HCT116 (cell line): ENCODE measurements around the gene TNFAIP3. TPM values are rescaled to one million over a fixed set of nuclear protein-coding genes. Genes with fewer than 3 reads are reported as not detected.
A peak's percentile ranks its signal among the peaks of the same experiment; 100 is the strongest.

Experiments
- ATAC-seq: fragments of 200-7000 bp; cut with Tn5 transposase; 2 replicates; pipeline ENCODE4 v1.9.1; 2020; ENCODE audit warnings: mild to moderate bottlenecking, moderate library complexity
- BruUV-seq: library from RNA; stranded (reverse); fragments of 400-500 nt; replicated peaks from 2 replicates; lab custom pipeline; 2021; lab: Mats Ljungman, UMichigan
- CTCF ChIA-PET: fragments of 300-600 bp; sonication (Branson Sonifier 250); formaldehyde crosslinking; loops from one replicate; lab custom pipeline; 2021; ENCODE audit warnings: antibody characterized with exemption; lab: Charles Lee
- POLR2A ChIA-PET: fragments of 300-600, 350-600 bp; sonication (Branson Sonifier 250); formaldehyde crosslinking; loops from one replicate; lab custom pipeline; 2021; ENCODE audit warnings: antibody characterized with exemption; lab: Charles Lee
- RAD21 ChIA-PET, 2 experiments: fragments of 300-600 bp; sonication (Branson Sonifier 250); formaldehyde crosslinking; loops; one replicate each; lab custom pipeline; 2023; ENCODE audit warnings: low total read pairs in 2 of 2; ENCODE audit not compliant: uncharacterized antibody in 2 of 2, unreplicated experiment in 2 of 2, low non-redundant PET in 1 of 2; lab: Charles Lee
- DNase-seq: peaks from one replicate; pipeline ENCODE4 v3.0.0-alpha.2; 2010; ENCODE audit warnings: low read depth, low spot score
- H2AFZ ChIP-seq: fragments of 200-600 bp; shearing (Covaris generic), sonication (generic); 2 replicates; pipeline ENCODE4 v1.6.1; 2017; ENCODE audit warnings: low read depth, mixed run types, mixed read lengths, antibody characterized with exemption, low read length; ENCODE audit not compliant: poor library complexity, severe bottlenecking
- H3K27ac ChIP-seq: 2 replicates; pipeline ENCODE4 v1.5.1; 2012; ENCODE audit warnings: low read depth, low read length
- H3K27me3 ChIP-seq: fragments of 200-600 bp; sonication (generic); 2 replicates; pipeline ENCODE4 v1.6.1; 2016; ENCODE audit warnings: mixed run types, low read length, mixed read lengths; ENCODE audit not compliant: insufficient read depth
- H3K36me3 ChIP-seq, 2 experiments: fragments of 200-500 bp in 1 of 2; fragments of 200-600 bp in 1 of 2; sonication (Bioruptor generic) in 1 of 2; sonication (generic) in 1 of 2; 2 replicates each; pipeline versions ENCODE4 v1.5.1 to v1.6.1; 2014 to 2016; ENCODE audit warnings: low read length in 2 of 2, inconsistent platforms in 1 of 2, mixed read lengths in 1 of 2, mixed run types in 1 of 2; ENCODE audit not compliant: insufficient read depth in 2 of 2, control insufficient read depth in 1 of 2
- H3K4me1 ChIP-seq, 2 experiments: fragments of 200-600 bp in 1 of 2; sonication (generic) in 1 of 2; 2 replicates each; pipeline versions ENCODE4 v1.5.1 to v1.6.1; 2012 to 2017; ENCODE audit warnings: low read length in 2 of 2, inconsistent platforms in 1 of 2, mild to moderate bottlenecking in 1 of 2, mixed read lengths in 1 of 2, mixed run types in 1 of 2, moderate library complexity in 1 of 2; ENCODE audit not compliant: insufficient read depth in 2 of 2, control insufficient read depth in 1 of 2
- H3K4me2 ChIP-seq: fragments of 200-600 bp; sonication (generic); 2 replicates; pipeline ENCODE4 v1.6.1; 2017; ENCODE audit warnings: mixed run types, low read length, mixed read lengths
- H3K4me3 ChIP-seq, 2 experiments: fragments of 200-600 bp in 1 of 2; sonication (generic) in 1 of 2; replicated peaks in 1 of 2; 2 replicates each; pipeline ENCODE4 v1.5.1; 2011 to 2016; ENCODE audit warnings: low read length in 2 of 2, control low read depth in 1 of 2, low read depth in 1 of 2, mild to moderate bottlenecking in 1 of 2, mixed read lengths in 1 of 2, mixed run types in 1 of 2
- H3K79me2 ChIP-seq: fragments of 200-600 bp; sonication (generic); 2 replicates; pipeline ENCODE4 v1.6.1; 2017; ENCODE audit warnings: mild to moderate bottlenecking, mixed run types, low read length, moderate library complexity, mixed read lengths; ENCODE audit not compliant: insufficient read depth
- H3K9ac ChIP-seq: fragments of 200-600 bp; sonication (generic); 2 replicates; pipeline ENCODE4 v1.6.1; 2016; ENCODE audit warnings: low read length, mixed read lengths
- H3K9me2 ChIP-seq: fragments of 200-600 bp; sonication (generic), shearing (Covaris generic); 2 replicates; pipeline ENCODE4 v1.6.1; 2017; ENCODE audit warnings: mixed run types, mild to moderate bottlenecking, moderate library complexity; ENCODE audit not compliant: insufficient read depth
- H3K9me3 ChIP-seq, 2 experiments: fragments of 200-500 bp in 1 of 2; fragments of 200-600 bp in 1 of 2; sonication (Bioruptor generic) in 1 of 2; sonication (generic) in 1 of 2; 2 replicates each; pipeline ENCODE4 v1.6.1; 2014 to 2017; ENCODE audit warnings: low read length in 2 of 2, mixed read lengths in 2 of 2, inconsistent platforms in 1 of 2, low read depth in 1 of 2, mild to moderate bottlenecking in 1 of 2, mixed run types in 1 of 2, moderate library complexity in 1 of 2; ENCODE audit not compliant: control insufficient read depth in 1 of 2, insufficient read depth in 1 of 2
- H4K20me1 ChIP-seq: fragments of 200-600 bp; sonication (generic), shearing (Covaris generic); 2 replicates; pipeline ENCODE4 v1.6.1; 2017; ENCODE audit warnings: mixed run types, mild to moderate bottlenecking, moderate library complexity; ENCODE audit not compliant: insufficient read depth
- EZH2phosphoT487 ChIP-seq: fragments of 200-600 bp; IDR thresholded peaks from 2 replicates; pipeline ENCODE4 v1.6.1; 2018; ENCODE audit warnings: antibody characterized with exemption, borderline replicate concordance
- TCF7L2 ChIP-seq: IDR thresholded peaks from 2 replicates; pipeline ENCODE4 v1.7.0; 2011; ENCODE audit warnings: borderline replicate concordance, inconsistent platforms; ENCODE audit not compliant: insufficient read depth, insufficient read length; ENCODE audit errors: extremely low read depth
- intact Hi-C: fragments of 100-400 bp; cut with micrococcal nuclease; formaldehyde crosslinking; loops from 2 replicates; pipeline ENCODE4 v1.10.0; 2022
- total RNA-seq: library from RNA; stranded (reverse); gene quantifications from one replicate; pipeline ENCODE4 v1.2.1, GENCODE V29; 2021; ENCODE audit not compliant: unreplicated experiment
- TF ChIP-seq, protein P1 (sequence below): IDR thresholded peaks from 2 replicates; pipeline ENCODE4 v1.6.1; 2012; ENCODE audit warnings: low read depth

TNFAIP3 gene
- total RNA-seq, 1 experiment from 2014 or later: 4.4 TPM

- Histone ChIP-seq H3K27ac (no peak overlapping the region), H3K4me3 (no peak overlapping the region), H2AFZ (peak overlapping the region; percentile 99), H3K79me2 (no peaks in the 10 kb centered on the region), H3K4me1 (peaks cover 0 to 48% of the 10 kb centered on the region in 2 experiments; a peak in 3 of 4 replicates), H4K20me1 (no peaks in the 10 kb centered on the region), H3K9me2 (no peaks in the 10 kb centered on the region), H3K36me3 (no peaks in the 10 kb centered on the region), H3K9ac (no peak overlapping the region), H3K27me3 (no peaks in the 10 kb centered on the region), H3K4me2 (0 out of 2 replicates have a peak overlapping the region, but pooled peaks have one; percentile 63), H3K9me3 (no peaks in the 10 kb centered on the region)
- DNase-seq (no peak), ATAC-seq (no peak)
- POLR2A ChIA-PET: no interaction called here
- intact Hi-C loops: no loop called here
- CTCF ChIA-PET: interaction anchor here (1.4 kb wide), 1 partner anchor 16 kb away, joined by 5 read pairs; no protein-coding TSS in a partner anchor
- RAD21 ChIA-PET: no interaction called here
- no peak for TF ChIP-seq EZH2phosphoT487
- TF ChIP-seq, protein P1, sequence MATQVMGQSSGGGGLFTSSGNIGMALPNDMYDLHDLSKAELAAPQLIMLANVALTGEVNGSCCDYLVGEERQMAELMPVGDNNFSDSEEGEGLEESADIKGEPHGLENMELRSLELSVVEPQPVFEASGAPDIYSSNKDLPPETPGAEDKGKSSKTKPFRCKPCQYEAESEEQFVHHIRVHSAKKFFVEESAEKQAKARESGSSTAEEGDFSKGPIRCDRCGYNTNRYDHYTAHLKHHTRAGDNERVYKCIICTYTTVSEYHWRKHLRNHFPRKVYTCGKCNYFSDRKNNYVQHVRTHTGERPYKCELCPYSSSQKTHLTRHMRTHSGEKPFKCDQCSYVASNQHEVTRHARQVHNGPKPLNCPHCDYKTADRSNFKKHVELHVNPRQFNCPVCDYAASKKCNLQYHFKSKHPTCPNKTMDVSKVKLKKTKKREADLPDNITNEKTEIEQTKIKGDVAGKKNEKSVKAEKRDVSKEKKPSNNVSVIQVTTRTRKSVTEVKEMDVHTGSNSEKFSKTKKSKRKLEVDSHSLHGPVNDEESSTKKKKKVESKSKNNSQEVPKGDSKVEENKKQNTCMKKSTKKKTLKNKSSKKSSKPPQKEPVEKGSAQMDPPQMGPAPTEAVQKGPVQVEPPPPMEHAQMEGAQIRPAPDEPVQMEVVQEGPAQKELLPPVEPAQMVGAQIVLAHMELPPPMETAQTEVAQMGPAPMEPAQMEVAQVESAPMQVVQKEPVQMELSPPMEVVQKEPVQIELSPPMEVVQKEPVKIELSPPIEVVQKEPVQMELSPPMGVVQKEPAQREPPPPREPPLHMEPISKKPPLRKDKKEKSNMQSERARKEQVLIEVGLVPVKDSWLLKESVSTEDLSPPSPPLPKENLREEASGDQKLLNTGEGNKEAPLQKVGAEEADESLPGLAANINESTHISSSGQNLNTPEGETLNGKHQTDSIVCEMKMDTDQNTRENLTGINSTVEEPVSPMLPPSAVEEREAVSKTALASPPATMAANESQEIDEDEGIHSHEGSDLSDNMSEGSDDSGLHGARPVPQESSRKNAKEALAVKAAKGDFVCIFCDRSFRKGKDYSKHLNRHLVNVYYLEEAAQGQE: no peak
- TF ChIP-seq TCF7L2: no peak
- no TSS peak for BruUV-seq
Measured at GRCh38 chr6:137850816-137851602, 16.1 kb upstream of the TNFAIP3 start.
